ENCODE results near the gene EXOSC2.
A peak's percentile ranks its signal among the peaks of the same experiment; 100 is the strongest.
"Not testable (repeated sequence)": the region's sequence is repeated elsewhere in the genome, so short reads cannot be mapped to it uniquely, and the experiment has no call there.

The EXOSC2 gene

GRCh38 chr9:130668659-130669058 lies 24.9 kb upstream of the EXOSC2 start:
- DNase-seq = peak; percentile 71

- no peak for DNase-seq
Observed at GRCh38 chr9:130669965-130670364, 23.6 kb upstream of the EXOSC2 start.

- peak; percentile 25 for DNase-seq
Observed at GRCh38 chr9:130670644-130671043, 22.9 kb upstream of the EXOSC2 start.

- peak; percentile 86 for DNase-seq
Observed at GRCh38 chr9:130672466-130672865, 21.1 kb upstream of the EXOSC2 start.

- peak; percentile 68 for DNase-seq
Observed at GRCh38 chr9:130672933-130673615, 20.5 kb upstream of the EXOSC2 start.

GRCh38 chr9:130675396-130675795 lies 18.2 kb upstream of the EXOSC2 start:
- DNase-seq = peak; percentile 90

- DNase-seq = no peak
Observed at GRCh38 chr9:130677252-130677651, 16.3 kb upstream of the EXOSC2 start.

GRCh38 chr9:130680836-130681768 lies 12.5 kb upstream of the EXOSC2 start:
- DNase-seq = peak; percentile 64

GRCh38 chr9:130681769-130682420 lies 11.7 kb upstream of the EXOSC2 start:
- no peak for DNase-seq

GRCh38 chr9:130682421-130683121 lies 11.0 kb upstream of the EXOSC2 start:
- DNase-seq = peak; percentile 86

- DNase-seq = no peak
Observed at GRCh38 chr9:130685104-130685503, 8.5 kb upstream of the EXOSC2 start.

- not testable (repeated sequence) for DNase-seq
Observed at GRCh38 chr9:130685945-130686344, 7.6 kb upstream of the EXOSC2 start.

- DNase-seq = no peak
Observed at GRCh38 chr9:130687615-130688014, 6.0 kb upstream of the EXOSC2 start.

- DNase-seq = no peak
Observed at GRCh38 chr9:130688072-130688471, 5.5 kb upstream of the EXOSC2 start.

- DNase-seq = no peak
Observed at GRCh38 chr9:130689572-130689936, 4.0 kb upstream of the EXOSC2 start.

- no peak for DNase-seq
Observed at GRCh38 chr9:130689937-130690700, 3.5 kb upstream of the EXOSC2 start.

- DNase-seq = no peak
Observed at GRCh38 chr9:130692321-130692720, 1.3 kb upstream of the EXOSC2 start.

- DNase-seq = no peak
Observed at GRCh38 chr9:130693101-130693425, 517 bp upstream of the EXOSC2 start.

GRCh38 chr9:130694205-130694604 lies 625 bp downstream of the EXOSC2 start:
- peak; percentile 46 for DNase-seq

- no peak for DNase-seq
Observed at GRCh38 chr9:130696139-130696650, 2.6 kb downstream of the EXOSC2 start.

GRCh38 chr9:130696996-130697395 lies 3.4 kb downstream of the EXOSC2 start:
- DNase-seq = no peak

- no peak for DNase-seq
Observed at GRCh38 chr9:130698514-130698913, 4.9 kb downstream of the EXOSC2 start.

Data from NCI-H2171 treated with DMSO at 0.1 percent for 48 hours (cell line).